MM.1S (cell line): ENCODE data around the gene PLEKHA7.

Source experiments
- DNase-seq: peaks from one replicate; pipeline ENCODE4 v3.0.0-alpha.2; 2015
- H2AFZ ChIP-seq: fragments of 300-600 bp; sonication (generic); 2 replicates; pipeline ENCODE4 v1.6.0; 2016; ENCODE audit warnings: antibody characterized with exemption, low read length
- H3F3A ChIP-seq: fragments of 300-600 bp; sonication (generic); 2 replicates; pipeline ENCODE4 v1.6.1; 2016; ENCODE audit warnings: mild to moderate bottlenecking, antibody characterized with exemption, low read length, moderate library complexity, mixed read lengths; ENCODE audit not compliant: insufficient read depth
- H3K27ac ChIP-seq: fragments of 300-600 bp; sonication (generic); 2 replicates; pipeline ENCODE4 v1.5.1; 2016; ENCODE audit warnings: mild to moderate bottlenecking, low read length
- H3K27me3 ChIP-seq: fragments of 300-600 bp; sonication (generic); replicated peaks from 2 replicates; pipeline ENCODE4 v1.6.0; 2016; ENCODE audit warnings: low read length; ENCODE audit not compliant: insufficient read depth
- H3K36me3 ChIP-seq: fragments of 300-600 bp; sonication (generic); replicated peaks from 2 replicates; pipeline ENCODE4 v1.6.1; 2016; ENCODE audit warnings: mild to moderate bottlenecking, low read length, mixed read lengths; ENCODE audit not compliant: insufficient read depth
- H3K4me1 ChIP-seq: fragments of 300-600 bp; sonication (generic); 2 replicates; pipeline ENCODE4 v1.6.1; 2016; ENCODE audit warnings: low read length, mixed read lengths
- H3K4me2 ChIP-seq: fragments of 300-600 bp; sonication (generic); 2 replicates; pipeline ENCODE4 v1.6.0; 2016; ENCODE audit warnings: low read depth, low read length
- H3K4me3 ChIP-seq: fragments of 300-600 bp; sonication (generic); 2 replicates; pipeline ENCODE4 v1.5.1; 2016; ENCODE audit warnings: low read length, mixed read lengths
- H3K79me2 ChIP-seq: fragments of 300-600 bp; sonication (generic); 2 replicates; pipeline ENCODE4 v1.6.1; 2016; ENCODE audit warnings: mixed run types, low read length, mixed read lengths
- H3K9ac ChIP-seq: fragments of 300-600 bp; sonication (generic); 2 replicates; pipeline ENCODE4 v1.6.1; 2016; ENCODE audit warnings: low read length, mixed read lengths
- H3K9me2 ChIP-seq: fragments of 300-600 bp; sonication (generic); replicated peaks from 2 replicates; pipeline ENCODE4 v1.6.1; 2016; ENCODE audit warnings: mild to moderate bottlenecking, low read length, mixed read lengths; ENCODE audit not compliant: insufficient read depth
- H3K9me3 ChIP-seq: fragments of 300-600 bp; sonication (generic); replicated peaks from 2 replicates; pipeline ENCODE4 v1.6.1; 2016; ENCODE audit warnings: mild to moderate bottlenecking, low read length, mixed read lengths; ENCODE audit not compliant: insufficient read depth
- H4K20me1 ChIP-seq: fragments of 300-600 bp; sonication (generic); 2 replicates; pipeline ENCODE4 v1.6.1; 2016; ENCODE audit warnings: mild to moderate bottlenecking, low read length, moderate library complexity, mixed read lengths; ENCODE audit not compliant: insufficient read depth
- EZH2 ChIP-seq: fragments of 300-600 bp; sonication (generic); optimal IDR thresholded peaks from 2 replicates; pipeline ENCODE3; 2017; ENCODE audit warnings: low read depth, mild to moderate bottlenecking, antibody characterized with exemption, low read length, mixed read lengths
- EZH2phosphoT487 ChIP-seq: fragments of 300-600 bp; sonication (generic); IDR thresholded peaks from 2 replicates; pipeline ENCODE4 v1.6.1; 2018; ENCODE audit warnings: antibody characterized with exemption, low read length
- TF ChIP-seq, protein P1 (sequence below): fragments of 300-600 bp; sonication (generic); IDR thresholded peaks from 2 replicates; pipeline ENCODE4 v1.5.1; 2016; ENCODE audit warnings: antibody characterized with exemption, low read length, mixed read lengths

Gene PLEKHA7

DNA sequence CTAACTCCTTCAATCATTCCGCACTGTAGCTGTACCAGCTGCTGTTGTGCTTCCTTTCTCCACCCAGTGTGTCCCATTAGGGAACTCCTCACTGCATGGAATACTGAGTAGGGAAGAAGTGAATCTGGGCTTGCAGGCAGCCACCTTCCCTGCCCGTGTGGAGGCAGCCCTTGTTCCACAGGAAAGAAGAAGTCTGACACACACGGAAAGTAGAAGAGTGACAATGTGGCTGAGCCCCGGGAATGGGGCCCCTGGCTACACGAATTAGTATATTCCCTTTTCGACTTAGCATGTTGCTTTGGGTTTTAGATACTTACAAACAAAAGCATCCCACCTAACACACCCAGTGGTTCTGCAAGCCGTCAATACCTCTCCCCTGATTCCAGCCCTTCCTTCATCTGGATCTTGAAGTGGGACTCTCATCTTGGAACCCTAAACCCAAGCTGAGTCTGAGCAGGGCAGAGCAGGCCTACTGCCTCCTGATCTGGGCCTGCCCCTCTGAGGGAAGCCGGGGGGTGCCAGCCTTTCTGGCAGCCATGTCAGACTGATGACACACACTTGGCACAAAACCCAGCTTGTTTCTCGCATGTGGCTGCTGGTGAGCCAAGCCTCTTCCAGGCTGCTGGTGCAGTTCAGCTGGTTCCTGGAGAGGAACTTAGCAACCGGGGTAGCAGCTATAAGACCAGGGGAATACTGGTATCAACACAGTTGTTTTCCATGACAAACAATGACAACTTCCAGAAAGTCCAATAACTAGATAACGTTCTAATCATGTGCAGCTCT is 204.1 kb downstream of the PLEKHA7 start:
- no peak overlapping the region for H3K4me2 ChIP-seq
- no peaks in the 10 kb centered on the region for H3F3A ChIP-seq
- no peaks in the 10 kb centered on the region for H3K9me3 ChIP-seq
- TF ChIP-seq EZH2phosphoT487 (no peak), EZH2 (no peak)
- TF ChIP-seq, protein P1, sequence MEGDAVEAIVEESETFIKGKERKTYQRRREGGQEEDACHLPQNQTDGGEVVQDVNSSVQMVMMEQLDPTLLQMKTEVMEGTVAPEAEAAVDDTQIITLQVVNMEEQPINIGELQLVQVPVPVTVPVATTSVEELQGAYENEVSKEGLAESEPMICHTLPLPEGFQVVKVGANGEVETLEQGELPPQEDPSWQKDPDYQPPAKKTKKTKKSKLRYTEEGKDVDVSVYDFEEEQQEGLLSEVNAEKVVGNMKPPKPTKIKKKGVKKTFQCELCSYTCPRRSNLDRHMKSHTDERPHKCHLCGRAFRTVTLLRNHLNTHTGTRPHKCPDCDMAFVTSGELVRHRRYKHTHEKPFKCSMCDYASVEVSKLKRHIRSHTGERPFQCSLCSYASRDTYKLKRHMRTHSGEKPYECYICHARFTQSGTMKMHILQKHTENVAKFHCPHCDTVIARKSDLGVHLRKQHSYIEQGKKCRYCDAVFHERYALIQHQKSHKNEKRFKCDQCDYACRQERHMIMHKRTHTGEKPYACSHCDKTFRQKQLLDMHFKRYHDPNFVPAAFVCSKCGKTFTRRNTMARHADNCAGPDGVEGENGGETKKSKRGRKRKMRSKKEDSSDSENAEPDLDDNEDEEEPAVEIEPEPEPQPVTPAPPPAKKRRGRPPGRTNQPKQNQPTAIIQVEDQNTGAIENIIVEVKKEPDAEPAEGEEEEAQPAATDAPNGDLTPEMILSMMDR: no peak
- no peak overlapping the region for H3K27ac ChIP-seq
- H3K9ac ChIP-seq: no peak overlapping the region
- no peak overlapping the region for H2AFZ ChIP-seq
- H3K4me3 ChIP-seq: no peak overlapping the region
- H3K4me1 ChIP-seq: no peaks in the 10 kb centered on the region
- DNase-seq: no peak
- H3K36me3 ChIP-seq: no peaks in the 10 kb centered on the region
- H4K20me1 ChIP-seq: no peaks in the 10 kb centered on the region
- no peaks in the 10 kb centered on the region for H3K27me3 ChIP-seq
- H3K9me2 ChIP-seq: no peaks in the 10 kb centered on the region
- no peaks in the 10 kb centered on the region for H3K79me2 ChIP-seq

DNA sequence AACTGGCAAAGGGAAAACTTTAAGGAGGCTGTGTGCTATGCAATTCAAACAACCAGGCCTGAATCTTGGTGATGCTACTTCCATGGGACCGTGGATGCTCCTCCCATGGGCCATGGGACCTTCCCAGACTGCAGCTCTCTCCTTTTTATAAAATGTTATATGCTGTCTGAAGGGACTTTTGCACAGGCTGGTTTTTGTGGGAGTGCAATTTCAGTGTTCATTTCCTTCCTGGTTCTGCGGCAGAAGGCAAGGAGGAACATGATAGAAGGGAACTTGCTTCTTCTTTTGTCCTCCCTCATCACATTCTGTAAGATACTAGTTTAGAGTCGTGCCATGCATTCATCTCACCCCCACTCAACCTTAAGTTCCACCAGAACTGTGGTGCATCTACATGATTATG is 206.9 kb downstream of the PLEKHA7 start:
- Histone ChIP-seq H3K9ac (no peak overlapping the region), H2AFZ (no peak overlapping the region), H3K9me2 (no peaks in the 10 kb centered on the region), H4K20me1 (no peaks in the 10 kb centered on the region), H3K4me2 (no peak overlapping the region), H3K36me3 (no peaks in the 10 kb centered on the region), H3F3A (no peaks in the 10 kb centered on the region), H3K27me3 (no peaks in the 10 kb centered on the region), H3K4me1 (no peaks in the 10 kb centered on the region), H3K9me3 (no peaks in the 10 kb centered on the region), H3K27ac (no peak overlapping the region), H3K79me2 (no peaks in the 10 kb centered on the region), H3K4me3 (no peak overlapping the region)
- TF ChIP-seq EZH2phosphoT487: no peak
- TF ChIP-seq, protein P1: no peak
- TF ChIP-seq EZH2: no peak
- DNase-seq: no peak

DNA sequence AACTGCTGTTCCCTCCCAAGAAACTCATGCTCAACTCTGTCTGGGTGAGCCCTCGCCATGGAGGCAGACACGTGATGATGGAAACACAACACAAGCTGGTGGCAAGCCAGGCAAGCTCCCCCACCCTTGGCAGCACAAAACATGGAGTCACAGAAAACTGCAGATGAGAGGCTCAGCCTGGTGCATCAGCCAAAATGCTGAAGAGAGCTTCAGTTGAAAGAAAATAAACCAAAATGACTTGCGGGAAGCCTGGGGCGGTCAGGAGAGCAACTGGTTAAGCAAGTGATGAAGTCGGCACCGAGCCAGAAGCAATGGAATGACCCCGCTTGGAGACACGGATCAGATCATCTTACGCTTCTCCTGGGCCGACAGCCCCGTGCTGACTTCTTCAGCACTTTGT is 207.4 kb downstream of the PLEKHA7 start:
- no peak overlapping the region for H3K4me3 ChIP-seq
- DNase-seq: no peak
- TF ChIP-seq EZH2phosphoT487 (no peak), EZH2 (no peak)
- TF ChIP-seq, protein P1: no peak
- H3K4me1 ChIP-seq: no peaks in the 10 kb centered on the region
- no peaks in the 10 kb centered on the region for H3K79me2 ChIP-seq
- no peak overlapping the region for H2AFZ ChIP-seq
- no peak overlapping the region for H3K9ac ChIP-seq
- no peaks in the 10 kb centered on the region for H3K27me3 ChIP-seq
- no peak overlapping the region for H3K4me2 ChIP-seq
- H3K9me2 ChIP-seq: no peaks in the 10 kb centered on the region
- no peaks in the 10 kb centered on the region for H3K36me3 ChIP-seq
- no peak overlapping the region for H3K27ac ChIP-seq
- no peaks in the 10 kb centered on the region for H4K20me1 ChIP-seq
- no peaks in the 10 kb centered on the region for H3K9me3 ChIP-seq
- H3F3A ChIP-seq: no peaks in the 10 kb centered on the region
